ENCODE measurements around the gene GPR142.
A peak's percentile ranks its signal among the peaks of the same experiment; 100 is the strongest.

GPR142 gene

GRCh38 chr17:74345433-74346241, 21.7 kb upstream of the GPR142 start:
- no peak for DNase-seq (ENCODE audit: low read depth)

GRCh38 chr17:74347646-74348045, 19.7 kb upstream of the GPR142 start:
- DNase-seq (ENCODE audit: low read depth) = no peak

- DNase-seq (ENCODE audit: low read depth) = no peak
These were observed 18.2 kb upstream of the GPR142 start for GRCh38 chr17:74349120-74349519.

GRCh38 chr17:74350486-74350885, 16.8 kb upstream of the GPR142 start:
- DNase-seq (ENCODE audit: low read depth) = no peak

GRCh38 chr17:74351552-74352210, 15.6 kb upstream of the GPR142 start:
- no peak for DNase-seq (ENCODE audit: low read depth)

- DNase-seq (ENCODE audit: low read depth) = no peak
These were observed 13.8 kb upstream of the GPR142 start for GRCh38 chr17:74353446-74354060.

GRCh38 chr17:74354123-74354522, 13.2 kb upstream of the GPR142 start:
- peak; percentile 48 for DNase-seq (ENCODE audit: low read depth)

- no peak for DNase-seq (ENCODE audit: low read depth)
These were observed 12.7 kb upstream of the GPR142 start for GRCh38 chr17:74354561-74354960.

- no peak for DNase-seq (ENCODE audit: low read depth)
These were observed 12.2 kb upstream of the GPR142 start for GRCh38 chr17:74355065-74355464.

GRCh38 chr17:74356646-74357465, 10.4 kb upstream of the GPR142 start:
- no peak for DNase-seq (ENCODE audit: low read depth)

GRCh38 chr17:74357466-74357809, 9.9 kb upstream of the GPR142 start:
- no peak for DNase-seq (ENCODE audit: low read depth)

- no peak for DNase-seq (ENCODE audit: low read depth)
These were observed 8.6 kb upstream of the GPR142 start for GRCh38 chr17:74358697-74359096.

- DNase-seq (ENCODE audit: low read depth) = no peak
These were observed 7.4 kb upstream of the GPR142 start for GRCh38 chr17:74359916-74360315.

GRCh38 chr17:74360899-74361229, 6.4 kb upstream of the GPR142 start:
- no peak for DNase-seq (ENCODE audit: low read depth)

GRCh38 chr17:74361230-74362068, 5.9 kb upstream of the GPR142 start, which contains the start of gene BTBD17:
Gene BTBD17 (minus strand): TSS chr17:74361868. CDS start chr17:74361819, 49 bp downstream.
- no peak for DNase-seq (ENCODE audit: low read depth)

- no peak for DNase-seq (ENCODE audit: low read depth)
These were observed 5.3 kb upstream of the GPR142 start for GRCh38 chr17:74362069-74362405.

GRCh38 chr17:74362810-74363498, 4.4 kb upstream of the GPR142 start:
- no peak for DNase-seq (ENCODE audit: low read depth)

GRCh38 chr17:74368341-74369081, 1.2 kb downstream of the GPR142 start:
- DNase-seq (ENCODE audit: low read depth) = peak; percentile 64

GRCh38 chr17:74369221-74369620, 1.9 kb downstream of the GPR142 start:
- peak; percentile 47 for DNase-seq (ENCODE audit: low read depth)

Data from activated T-cell treated with anti-CD3 and anti-CD28 coated beads for 24 hours (primary cell).